Prostate gland (tissue), 2 donors: ENCODE measurements around the gene PPY.

ENCODE experiments used
- CTCF ChIP-seq, 4 experiments: fragments of 200-600 bp in 2 of 4; fragments of 450-650 bp in 2 of 4; sonication (generic) in 2 of 4; IDR thresholded peaks; 1 replicate in 3 of 4; 2 replicates in 1 of 4; pipeline ENCODE4 v1.5.1; 2016 to 2019; ENCODE audit warnings: antibody characterized with exemption in 4 of 4, mild to moderate bottlenecking in 2 of 4, moderate library complexity in 2 of 4
- POLR2A ChIP-seq: fragments of 450-650 bp; IDR thresholded peaks from one replicate; pipeline ENCODE4 v1.6.1; 2016; ENCODE audit warnings: antibody characterized with exemption, mild to moderate bottlenecking
- POLR2AphosphoS5 ChIP-seq: sonication (generic); formaldehyde crosslinking; IDR thresholded peaks from one replicate; pipeline ENCODE4 v1.6.1; 2017; ENCODE audit warnings: antibody characterized with exemption

GRCh38 chr17:43982171-43982570 lies 39.9 kb upstream of the PPY start:
- TF ChIP-seq CTCF (IDR thresholded peaks at IDR 0.05): no peak
- TF ChIP-seq POLR2A: no peak
- no peak for TF ChIP-seq POLR2AphosphoS5
